DLD1 (cell line): Measurements from ENCODE around the gene VWC2L.

ENCODE experiments used
- in situ Hi-C: cut with HindIII; loops from 2 replicates; pipeline ENCODE4 v1.10.0; 2017; ENCODE audit warnings: low sequenced_read_pairs

The VWC2L gene

GRCh38 chr2:214533541-214533940 lies 122.7 kb downstream of the VWC2L start:
- in situ Hi-C loops = no loop called here

GRCh38 chr2:214536625-214537024 lies 125.8 kb downstream of the VWC2L start:
- in situ Hi-C loops = no loop called here

- in situ Hi-C loops = no loop called here
Measured at GRCh38 chr2:214537929-214538328, 127.1 kb downstream of the VWC2L start.

GRCh38 chr2:214542295-214542694 lies 131.4 kb downstream of the VWC2L start:
- in situ Hi-C loops = no loop called here

GRCh38 chr2:214542866-214543265 lies 132.0 kb downstream of the VWC2L start:
- in situ Hi-C loops = no loop called here

- in situ Hi-C loops = no loop called here
Measured at GRCh38 chr2:214543386-214543955, 132.6 kb downstream of the VWC2L start.

- in situ Hi-C loops = no loop called here
Measured at GRCh38 chr2:214545898-214546542, 135.2 kb downstream of the VWC2L start.

DNA sequence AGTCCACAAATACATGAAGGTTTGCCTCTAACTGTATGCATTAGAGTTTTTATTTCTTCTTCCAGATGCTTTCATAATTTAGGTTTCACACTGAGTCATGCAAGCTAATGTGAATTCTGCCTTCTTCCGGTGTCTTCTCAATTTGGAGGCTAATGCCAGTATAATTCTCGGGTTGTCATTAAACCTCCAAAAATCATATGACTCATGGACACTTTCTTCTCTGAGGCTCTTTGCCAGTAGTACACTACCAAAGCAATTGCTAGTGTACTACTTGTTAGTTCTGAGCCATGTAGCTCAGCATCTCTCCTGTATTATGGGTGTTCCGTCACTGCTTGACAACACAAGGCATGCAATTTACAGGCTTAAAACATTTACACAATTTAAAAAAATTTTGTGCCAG lies 137.1 kb downstream of the VWC2L start:
- in situ Hi-C loops = no loop called here

GRCh38 chr2:214549946-214550345 lies 139.1 kb downstream of the VWC2L start:
- in situ Hi-C loops = no loop called here

- in situ Hi-C loops = no loop called here
Measured at GRCh38 chr2:214550786-214551185, 139.9 kb downstream of the VWC2L start.

- in situ Hi-C loops = no loop called here
Measured at GRCh38 chr2:214557884-214558283, 147.0 kb downstream of the VWC2L start.

- in situ Hi-C loops = no loop called here
Measured at GRCh38 chr2:214558341-214558740, 147.5 kb downstream of the VWC2L start.

DNA sequence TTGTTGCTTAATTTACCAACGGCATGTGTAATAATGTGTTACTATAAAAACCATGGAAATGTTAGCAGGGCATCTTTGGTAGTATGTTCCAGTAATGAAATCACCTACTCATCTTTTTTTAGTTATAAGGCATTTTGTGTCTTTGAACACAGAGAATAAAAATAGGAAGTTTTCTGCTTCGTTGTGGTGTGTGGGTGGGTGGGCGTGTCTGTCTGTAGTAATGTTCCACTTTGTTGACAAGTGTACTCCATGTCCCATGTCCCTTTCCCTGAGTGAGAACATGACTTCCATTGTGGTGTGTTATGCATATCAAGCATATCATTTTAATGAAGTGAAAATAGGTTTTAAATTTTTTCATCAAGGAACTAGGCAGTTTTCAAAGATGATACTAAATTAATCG lies 149.3 kb downstream of the VWC2L start:
- in situ Hi-C loops = no loop called here

GRCh38 chr2:214560618-214561190 lies 149.8 kb downstream of the VWC2L start:
- in situ Hi-C loops = no loop called here

DNA sequence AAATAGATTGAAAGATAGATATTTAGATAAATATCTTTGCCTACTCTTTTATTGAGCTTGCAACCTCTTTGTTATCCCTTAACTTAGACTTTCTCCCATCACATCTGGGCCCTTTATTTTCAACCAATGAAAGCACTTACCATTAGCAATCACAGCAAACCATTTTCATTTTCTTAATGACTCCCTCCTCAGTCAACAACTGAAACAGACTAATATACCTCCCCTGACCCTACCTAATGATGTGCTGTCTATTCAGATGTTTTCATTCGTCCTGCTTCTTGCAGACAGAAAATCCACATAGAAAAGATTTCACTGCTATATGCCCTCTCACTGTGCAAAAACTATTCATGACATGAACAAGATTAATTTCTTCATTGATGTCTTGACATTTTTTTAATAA lies 154.4 kb downstream of the VWC2L start:
- in situ Hi-C loops = no loop called here

- in situ Hi-C loops = no loop called here
Measured at GRCh38 chr2:214566457-214566856, 155.6 kb downstream of the VWC2L start.

DNA sequence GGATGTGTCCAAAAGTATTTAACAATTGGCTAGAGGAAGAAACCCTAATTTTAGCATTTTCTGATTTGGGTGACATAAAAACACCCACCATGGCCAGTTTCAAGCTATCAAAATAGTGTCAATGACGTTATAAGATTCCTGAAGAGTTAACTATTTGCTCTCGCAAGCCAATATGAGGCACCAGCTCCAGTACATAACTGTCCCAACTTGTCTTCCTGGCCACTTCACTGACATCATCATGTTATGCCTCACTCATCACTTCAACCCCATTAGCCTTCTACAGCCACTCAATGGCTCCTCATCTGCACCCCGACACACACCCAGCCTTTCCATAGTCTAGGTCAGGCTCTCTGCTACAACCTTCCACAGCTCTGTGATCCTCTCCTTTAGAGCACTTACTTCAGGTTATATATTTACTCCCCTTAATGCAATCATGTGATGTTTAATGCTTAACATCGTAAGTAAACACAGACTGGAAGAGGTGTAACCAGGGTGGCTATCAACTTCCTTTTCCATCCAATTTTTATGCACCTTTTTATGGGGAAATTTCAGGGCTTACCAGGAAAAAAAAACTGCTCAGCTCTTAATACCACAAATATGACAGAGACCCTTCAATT lies 158.7 kb downstream of the VWC2L start:
- in situ Hi-C loops = no loop called here

DNA sequence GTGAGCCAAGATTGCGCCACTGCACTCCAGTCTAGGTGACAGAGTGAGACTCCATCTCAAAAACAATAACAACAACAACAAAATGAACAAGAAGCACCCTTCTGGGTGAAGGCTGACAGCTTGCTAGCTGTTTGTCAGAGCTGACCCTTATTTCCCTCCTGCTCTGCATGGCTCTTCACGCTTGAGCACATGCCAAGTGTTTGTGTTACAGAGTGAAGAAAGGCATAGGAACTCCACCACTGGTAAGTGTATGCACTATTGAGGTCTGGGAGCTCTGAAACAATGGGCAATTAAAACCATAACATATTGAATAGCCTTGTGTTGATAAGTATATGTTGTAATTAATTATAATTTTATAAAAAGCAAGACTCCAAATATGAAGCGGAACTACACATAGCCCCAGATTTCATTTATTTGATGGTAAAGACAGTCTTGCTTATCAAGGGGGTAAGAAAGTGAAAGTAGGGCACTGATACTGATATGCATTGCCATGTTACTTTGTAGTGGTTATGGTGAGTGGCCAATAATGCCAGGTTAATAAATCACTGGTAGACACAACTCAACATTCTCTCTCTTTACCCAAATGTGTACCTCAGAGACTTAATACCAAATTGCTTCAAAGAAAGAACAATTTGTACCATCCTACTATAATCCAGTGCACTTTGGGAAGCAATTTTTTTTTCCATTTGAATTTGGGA lies 163.4 kb downstream of the VWC2L start:
- in situ Hi-C loops = no loop called here

DNA sequence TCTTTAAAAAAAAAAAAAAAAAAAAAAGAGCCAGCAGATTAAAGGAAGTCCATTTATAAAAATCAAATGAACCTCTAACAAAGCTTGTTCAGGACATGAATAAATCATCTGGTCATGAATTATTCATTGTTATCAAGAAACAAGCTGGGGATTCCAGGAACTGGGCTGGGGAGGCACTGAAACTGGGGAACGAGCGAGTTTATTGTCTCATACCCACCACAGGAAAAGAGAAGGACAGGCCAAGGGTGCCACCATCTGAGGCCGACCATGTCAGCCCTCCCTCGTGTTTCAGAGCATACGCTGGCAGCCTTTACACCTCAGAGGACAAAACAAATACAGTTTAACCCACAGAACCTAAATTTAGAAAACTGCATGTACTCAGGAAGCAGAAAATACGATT lies 164.2 kb downstream of the VWC2L start:
- in situ Hi-C loops = no loop called here

GRCh38 chr2:214575465-214575864 lies 164.6 kb downstream of the VWC2L start:
- in situ Hi-C loops = no loop called here

- in situ Hi-C loops = no loop called here
Measured at GRCh38 chr2:214577769-214578168, 166.9 kb downstream of the VWC2L start.

DNA sequence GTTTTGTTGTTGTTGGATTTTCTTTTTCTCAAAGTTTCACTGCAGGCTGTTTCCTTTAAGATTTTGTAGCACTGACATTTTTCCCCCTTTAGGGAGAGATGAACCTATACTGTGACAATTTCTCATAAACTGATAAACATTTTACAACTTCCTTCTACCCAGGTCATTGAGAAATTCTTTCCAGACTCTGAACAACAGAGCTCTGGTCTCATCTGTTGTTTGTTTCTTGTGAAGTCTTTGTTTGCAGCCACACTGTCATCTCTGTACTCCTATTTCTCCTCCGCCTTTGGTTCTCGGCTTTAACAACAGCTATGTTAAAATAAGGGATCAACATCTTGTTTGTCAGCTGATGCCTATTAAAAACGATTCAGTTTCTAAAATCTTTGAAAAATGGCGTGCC lies 167.6 kb downstream of the VWC2L start:
- in situ Hi-C loops = no loop called here
